ENCODE data around the gene YBX2. TPM values are rescaled to one million over a fixed set of nuclear protein-coding genes. Genes with fewer than 3 reads are reported as not detected.
"Not testable (repeated sequence)": the region's sequence is repeated elsewhere in the genome, so short reads cannot be mapped to it uniquely, and the experiment has no call there.

The YBX2 gene
- polyA plus RNA-seq, 1 donor from 2014 or later, result not detected

GRCh38 chr17:7256766-7257456, 37.5 kb downstream of the YBX2 start:
- H3K27me3 Mint-ChIP-seq, result peaks cover 6% of the 10 kb centered on the region
- H3K4me1 Mint-ChIP-seq, result peaks cover 12 to 13% (median 13%) of the 10 kb centered on the region in 3 donors
- H3K4me3 Mint-ChIP-seq, result peak overlapping the region in 1 of 4 donors; percentile 8
- H3K36me3 Mint-ChIP-seq, result peaks cover 6% of the 10 kb centered on the region
- peak overlapping the region in 2 of 3 donors; percentile 24 to 81 for H3K27ac Mint-ChIP-seq
- no peaks in the 10 kb centered on the region for H3K9me3 Mint-ChIP-seq

DNA sequence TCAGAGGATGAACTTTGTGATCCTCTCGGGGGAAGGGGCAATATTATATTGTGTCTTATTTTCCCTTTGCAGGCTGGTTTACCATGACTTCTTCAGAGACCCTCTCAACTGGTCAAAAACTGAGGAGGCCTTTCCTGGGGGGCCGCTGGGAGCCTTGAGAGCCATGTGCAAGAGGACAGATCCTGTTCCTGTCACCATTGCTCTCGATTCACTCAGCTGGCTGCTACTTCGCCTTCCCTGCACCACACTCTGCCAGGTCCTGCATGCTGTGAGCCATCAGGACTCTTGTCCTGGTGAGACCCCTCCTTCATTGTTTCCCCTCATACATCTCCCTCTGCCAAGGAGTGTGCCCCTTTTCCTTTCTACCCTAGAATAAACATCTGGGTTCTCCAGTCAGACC, 39.9 kb downstream of the YBX2 start:
- H3K9me3 Mint-ChIP-seq, result no peaks in the 10 kb centered on the region
- peak overlapping the region in 1 of 4 donors; percentile 73 for H3K4me3 Mint-ChIP-seq
- H3K36me3 Mint-ChIP-seq, result peaks cover 5% of the 10 kb centered on the region
- H3K4me1 Mint-ChIP-seq, result peaks cover 21 to 24% (median 21%) of the 10 kb centered on the region in 3 donors
- peaks cover 3% of the 10 kb centered on the region for H3K27me3 Mint-ChIP-seq
- no peak overlapping the region for H3K27ac Mint-ChIP-seq

- peaks cover 27 to 31% (median 29%) of the 10 kb centered on the region in 3 donors for H3K4me1 Mint-ChIP-seq
- H3K4me3 Mint-ChIP-seq, result peak overlapping the region; percentile 95 to 99 (median 96)
These were observed 41.4 kb downstream of the YBX2 start for GRCh38 chr17:7253082-7253481.

DNA sequence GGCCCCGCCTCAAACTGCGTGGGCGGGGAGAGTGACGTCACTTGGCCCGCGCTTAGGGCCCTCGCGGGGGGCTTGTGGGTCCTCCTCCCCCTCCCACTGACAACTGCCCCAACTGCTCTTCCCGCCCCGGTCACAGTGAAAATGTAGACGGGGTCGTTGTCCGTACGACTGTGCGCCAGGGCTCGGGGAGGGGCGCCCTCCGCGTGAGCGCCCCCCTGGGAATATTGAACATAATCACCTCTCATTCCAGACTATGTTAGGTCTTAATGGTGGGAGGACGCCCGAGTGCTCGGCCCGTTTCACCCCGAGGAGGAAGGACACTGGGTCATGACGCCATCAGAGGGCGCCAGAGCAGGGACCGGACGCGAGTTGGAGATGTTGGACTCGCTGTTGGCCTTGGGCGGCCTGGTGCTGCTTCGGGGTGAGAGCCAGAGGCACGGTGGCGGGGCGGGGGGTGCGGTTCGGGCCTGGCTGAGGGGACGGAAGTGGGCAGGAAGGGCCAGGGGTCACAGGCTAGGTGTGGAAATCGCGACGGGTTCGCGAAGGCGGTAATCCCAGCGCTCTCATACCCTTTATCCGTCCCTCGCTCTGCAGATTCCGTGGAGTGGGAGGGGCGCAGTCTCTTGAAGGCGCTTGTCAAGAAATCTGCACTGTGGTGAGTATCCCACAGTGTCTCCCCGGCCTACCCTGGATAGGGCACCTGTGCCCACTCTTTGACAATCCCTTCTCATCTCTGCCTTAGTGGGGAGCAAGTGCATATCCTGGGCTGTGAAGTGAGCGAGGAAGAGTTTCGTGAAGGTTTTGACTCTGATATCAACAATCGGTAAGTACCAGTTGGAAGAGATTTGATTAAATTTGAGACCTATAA, 42.0 kb downstream of the YBX2 start, which contains the start of gene ELP5:
Gene ELP5, plus strand, starts transcription at position 40 of the 868 bp plus-strand sequence. Its CDS starts 336 bp downstream, at position 376.
- Mint-ChIP-seq H3K4me1 (peaks cover 27 to 31% (median 29%) of the 10 kb centered on the region in 3 donors), H3K4me3 (peak within 1 kb of the TSS; percentile 95 to 99 (median 96))

More at GRCh38 chr17:7253082-7253481, 41.4 kb downstream of the YBX2 start:
- Mint-ChIP-seq H3K27me3 (peaks cover 3% of the 10 kb centered on the region), H3K27ac (peak overlapping the region; percentile 99 to 100 (median 99)), H3K36me3 (peaks cover 2% of the 10 kb centered on the region), H3K9me3 (no peaks in the 10 kb centered on the region)

GRCh38 chr17:7251661-7252175, 42.7 kb downstream of the YBX2 start, which contains the start of gene CTDNEP1:
TSS of gene CTDNEP1 (minus strand) at chr17:7251734. CDS start at chr17:7251296, 438 bp downstream.
- Mint-ChIP-seq H3K36me3 (peaks cover 2% of the 10 kb centered on the region), H3K27me3 (peaks cover 3% of the 10 kb centered on the region), H3K4me3 (peak within 1 kb of the TSS; percentile 95 to 99 (median 96)), H3K9me3 (no peaks in the 10 kb centered on the region), H3K27ac (peak within 1 kb of the TSS; percentile 99 to 100 (median 99)), H3K4me1 (peaks cover 27 to 31% (median 28%) of the 10 kb centered on the region in 3 donors)

More for the DNA sequence above, 42.0 kb downstream of the YBX2 start, which contains the start of gene ELP5:
- H3K27ac Mint-ChIP-seq, result peak within 1 kb of the TSS; percentile 99 to 100 (median 99)
- H3K9me3 Mint-ChIP-seq, result no peaks in the 10 kb centered on the region
- peaks cover 2% of the 10 kb centered on the region for H3K36me3 Mint-ChIP-seq
- H3K27me3 Mint-ChIP-seq, result peaks cover 3% of the 10 kb centered on the region

DNA sequence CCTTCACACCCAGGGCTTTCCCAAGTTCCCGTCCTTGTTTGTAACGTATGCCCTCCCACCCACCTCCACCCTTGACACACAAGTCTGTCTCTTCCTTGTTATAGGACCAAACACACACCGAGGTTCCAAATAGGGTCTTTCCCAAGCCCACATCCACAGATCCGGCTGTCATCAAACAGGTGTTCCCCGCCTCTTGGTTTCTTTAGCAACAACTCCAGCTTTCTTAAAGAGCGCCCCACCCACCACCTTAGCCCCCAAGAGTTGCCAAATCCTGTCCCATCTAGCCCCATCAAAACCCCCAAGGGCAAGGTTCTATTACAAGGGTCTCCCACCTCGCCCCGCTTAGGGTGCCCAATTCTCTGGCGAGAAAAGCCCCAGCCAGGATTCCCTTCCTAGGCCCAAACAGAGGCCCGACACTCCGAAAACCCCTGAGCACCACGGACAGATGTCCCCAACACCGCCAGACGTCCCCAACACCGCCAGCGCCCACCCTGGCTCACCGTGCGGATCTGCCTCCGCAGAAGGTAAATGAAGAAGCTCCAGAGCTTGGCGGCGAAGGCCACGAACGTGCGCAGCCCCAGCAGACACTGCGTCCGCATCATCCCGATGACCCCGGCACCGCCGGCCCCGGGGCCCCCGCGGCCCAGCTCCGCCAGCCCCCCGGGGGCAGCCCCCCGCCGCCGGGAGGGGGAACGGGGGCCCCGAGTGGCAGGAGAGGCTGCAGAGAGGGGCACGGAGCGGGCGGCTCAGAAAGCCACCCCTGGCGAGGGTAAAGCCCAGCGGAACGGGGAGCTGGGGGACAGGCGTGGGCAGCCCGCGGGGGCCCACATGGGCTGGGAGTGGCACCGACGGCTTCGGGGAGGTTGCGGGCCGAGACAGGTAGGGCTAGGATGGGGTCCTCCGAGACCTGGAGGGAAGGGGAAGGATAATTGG, 43.5 kb downstream of the YBX2 start:
- Mint-ChIP-seq H3K27ac (peak overlapping the region; percentile 91 to 99 (median 94)), H3K27me3 (peaks cover 3% of the 10 kb centered on the region), H3K9me3 (no peaks in the 10 kb centered on the region), H3K4me1 (peaks cover 28 to 37% (median 33%) of the 10 kb centered on the region in 3 donors), H3K4me3 (peak overlapping the region; percentile 94 to 99 (median 96)), H3K36me3 (peaks cover 2% of the 10 kb centered on the region)

GRCh38 chr17:7249830-7250229, 44.6 kb downstream of the YBX2 start:
- Mint-ChIP-seq H3K27ac (peak overlapping the region in 2 of 3 donors; percentile 91 to 99), H3K36me3 (peaks cover 2% of the 10 kb centered on the region), H3K4me3 (peak overlapping the region; percentile 94 to 98 (median 96)), H3K4me1 (peaks cover 31 to 39% (median 33%) of the 10 kb centered on the region in 3 donors), H3K27me3 (peaks cover 3% of the 10 kb centered on the region), H3K9me3 (no peaks in the 10 kb centered on the region)

GRCh38 chr17:7249214-7249613, 45.2 kb downstream of the YBX2 start:
- H3K9me3 Mint-ChIP-seq, result no peaks in the 10 kb centered on the region
- peak overlapping the region; percentile 89 to 99 (median 91) for H3K27ac Mint-ChIP-seq
- peaks cover 33 to 39% (median 33%) of the 10 kb centered on the region in 3 donors for H3K4me1 Mint-ChIP-seq
- peaks cover 3% of the 10 kb centered on the region for H3K27me3 Mint-ChIP-seq
- peak overlapping the region; percentile 93 to 98 (median 94) for H3K4me3 Mint-ChIP-seq
- H3K36me3 Mint-ChIP-seq, result peaks cover 2% of the 10 kb centered on the region

DNA sequence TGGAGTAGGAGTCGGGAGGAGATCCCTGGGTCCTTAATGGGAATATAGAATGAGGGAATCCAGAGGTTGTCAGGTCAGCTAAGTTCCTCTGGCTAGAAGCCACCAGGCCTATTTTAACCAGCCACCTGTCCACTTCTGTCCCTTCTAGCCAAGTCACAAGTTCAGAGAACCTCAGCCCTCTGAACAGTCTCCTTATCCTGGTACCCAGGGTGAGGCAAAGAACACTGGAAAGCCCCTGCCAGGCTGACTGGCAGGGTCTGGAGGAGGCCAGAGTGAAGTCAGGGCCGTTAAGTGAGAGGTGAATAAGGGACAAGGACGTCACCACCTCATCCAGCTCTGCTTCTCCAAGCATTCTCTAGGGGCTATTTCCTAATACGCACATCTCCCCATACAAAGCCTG, 45.6 kb downstream of the YBX2 start:
- Mint-ChIP-seq H3K27ac (peak overlapping the region; percentile 89 to 99 (median 91)), H3K36me3 (peaks cover 2% of the 10 kb centered on the region), H3K4me1 (peaks cover 33 to 39% (median 33%) of the 10 kb centered on the region in 3 donors), H3K4me3 (peak overlapping the region in 3 of 4 donors; percentile 89 to 94 (median 93)), H3K9me3 (no peaks in the 10 kb centered on the region), H3K27me3 (peaks cover 3% of the 10 kb centered on the region)

DNA sequence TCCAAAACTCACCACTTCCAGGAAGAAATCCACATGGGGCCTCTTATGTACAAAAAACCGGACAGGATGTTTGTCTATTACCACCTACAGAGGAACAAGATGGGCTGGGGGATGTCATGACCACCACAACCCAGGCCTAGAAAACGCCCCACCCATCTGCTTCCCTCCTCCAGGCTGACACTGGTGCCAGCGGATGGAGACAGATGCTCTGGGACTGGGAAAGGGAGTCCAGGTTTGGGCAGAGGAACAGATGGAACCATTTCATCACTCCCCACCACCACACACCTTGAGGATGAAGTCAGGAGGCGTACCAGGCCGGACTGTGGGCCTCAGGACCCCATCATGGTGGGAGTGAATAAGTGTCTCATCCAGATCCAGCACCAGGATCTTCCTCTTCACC, 47.7 kb downstream of the YBX2 start:
- H3K27me3 Mint-ChIP-seq, result no peaks in the 10 kb centered on the region
- H3K4me1 Mint-ChIP-seq, result peaks cover 26 to 36% (median 30%) of the 10 kb centered on the region in 3 donors
- no peaks in the 10 kb centered on the region for H3K9me3 Mint-ChIP-seq
- H3K27ac Mint-ChIP-seq, result peak overlapping the region in 1 of 3 donors; percentile 71
- no peaks in the 10 kb centered on the region for H3K36me3 Mint-ChIP-seq
- peak overlapping the region in 2 of 4 donors; percentile 27 to 79 for H3K4me3 Mint-ChIP-seq

GRCh38 chr17:7243838-7244237, 50.6 kb downstream of the YBX2 start:
- H3K36me3 Mint-ChIP-seq, H3K27me3 Mint-ChIP-seq, H3K9me3 Mint-ChIP-seq: not testable (repeated sequence)
- Mint-ChIP-seq H3K4me1 (peaks cover 26 to 41% (median 35%) of the 10 kb centered on the region in 3 donors), H3K27ac (peak overlapping the region; percentile 97 to 100 (median 99)), H3K4me3 (peak overlapping the region in 2 of 4 donors; percentile 87 to 98)

GRCh38 chr17:7243453-7243729, 51.0 kb downstream of the YBX2 start:
- Mint-ChIP-seq H3K4me1 (peaks cover 23 to 37% (median 32%) of the 10 kb centered on the region in 3 donors), H3K27ac (peak overlapping the region; percentile 97 to 100 (median 99)), H3K36me3 (peaks cover 5% of the 10 kb centered on the region), H3K4me3 (peak overlapping the region; percentile 67 to 98 (median 92)), H3K27me3 (no peaks in the 10 kb centered on the region), H3K9me3 (no peaks in the 10 kb centered on the region)

- H3K4me3 Mint-ChIP-seq, result peak overlapping the region; percentile 87 to 98 (median 97)
- H3K9me3 Mint-ChIP-seq, result no peaks in the 10 kb centered on the region
- no peaks in the 10 kb centered on the region for H3K27me3 Mint-ChIP-seq
- H3K4me1 Mint-ChIP-seq, result peaks cover 23 to 37% (median 31%) of the 10 kb centered on the region in 3 donors
- H3K36me3 Mint-ChIP-seq, result peaks cover 5% of the 10 kb centered on the region
- peak overlapping the region; percentile 97 to 100 (median 99) for H3K27ac Mint-ChIP-seq
These were observed 51.6 kb downstream of the YBX2 start for GRCh38 chr17:7242717-7243452.

Data from IgD-negative memory B cell (primary cell).